ENCODE results near the gene NGEF.
A peak's percentile ranks its signal among the peaks of the same experiment; 100 is the strongest.
"Not testable (repeated sequence)": the region's sequence is repeated elsewhere in the genome, so short reads cannot be mapped to it uniquely, and the experiment has no call there.

Gene NGEF

GRCh38 chr2:232869138-232870017, 143.7 kb downstream of the NGEF start:
- DNase-seq, result no peak

DNA sequence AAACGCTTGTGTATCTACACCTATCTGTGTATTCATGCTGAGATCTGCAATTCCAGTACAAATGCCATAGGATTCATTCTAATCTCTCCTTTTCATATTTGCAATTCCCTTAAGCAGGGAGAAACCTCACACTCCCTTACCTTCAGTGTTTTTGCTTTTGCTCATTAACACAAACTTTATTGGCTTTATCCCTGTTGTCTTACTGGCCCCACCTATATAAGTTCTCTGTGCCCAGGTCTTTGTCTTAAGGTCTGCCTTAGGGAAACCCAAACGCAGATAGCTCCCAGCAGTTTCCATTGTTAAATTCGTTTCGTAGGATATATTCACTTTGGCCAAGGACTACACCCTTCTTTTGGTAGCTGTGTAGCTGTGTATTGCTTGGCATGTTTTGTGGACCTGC, 147.0 kb downstream of the NGEF start:
- no peak for DNase-seq

GRCh38 chr2:232865165-232865564, 147.9 kb downstream of the NGEF start:
- no peak for DNase-seq

- no peak for DNase-seq
Measured at GRCh38 chr2:232863996-232864395, 149.1 kb downstream of the NGEF start.

DNA sequence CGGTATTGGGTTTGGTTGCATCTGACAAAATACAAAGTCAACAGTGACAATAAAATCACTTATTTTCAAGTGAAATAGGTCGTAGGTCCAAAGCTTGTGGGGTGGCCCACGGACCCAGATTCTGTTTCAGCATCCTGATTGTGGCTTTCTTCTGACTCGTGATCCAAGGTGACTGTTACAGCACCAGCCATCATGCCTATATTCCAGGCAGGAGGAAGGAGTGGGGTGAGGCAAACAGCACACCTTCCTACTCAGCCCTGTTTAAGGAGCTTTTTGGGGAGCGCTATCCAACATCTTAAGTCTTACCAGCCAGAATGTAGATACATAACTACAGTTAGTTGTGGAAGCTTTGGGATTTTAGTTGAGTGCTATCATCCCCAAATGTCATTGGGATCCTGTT, 151.7 kb downstream of the NGEF start:
- DNase-seq, result no peak

DNA sequence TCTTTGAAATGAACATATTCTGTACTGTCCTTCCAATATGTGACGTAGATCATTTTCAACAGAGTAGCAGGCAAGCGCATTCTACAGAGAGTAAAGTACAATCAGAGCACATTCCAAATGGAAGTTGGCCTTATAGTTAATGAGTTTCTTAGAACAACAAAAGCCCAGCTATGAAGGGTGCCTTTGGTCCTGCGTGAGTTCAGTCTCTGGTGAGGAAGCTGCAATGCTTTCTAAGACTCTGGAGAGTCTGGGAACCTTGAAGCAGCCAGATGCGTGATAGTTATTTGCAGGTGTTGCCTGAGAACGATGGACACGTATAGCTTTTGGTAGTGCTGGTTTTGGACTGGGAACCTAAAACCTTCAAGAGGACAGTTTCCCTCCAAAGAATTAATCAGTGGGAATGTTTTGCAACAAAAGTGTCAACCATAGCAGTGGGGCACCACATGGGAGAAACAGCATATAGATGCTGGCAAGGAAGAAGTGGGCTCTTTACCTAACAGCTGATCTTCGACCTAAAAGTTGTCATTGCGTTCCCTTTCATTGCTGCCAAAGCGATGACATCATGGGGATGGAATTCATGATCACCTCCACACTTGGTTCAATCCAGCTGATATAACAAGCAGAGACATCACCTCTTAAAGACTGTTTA, 152.3 kb downstream of the NGEF start:
- DNase-seq, result no peak

GRCh38 chr2:232859385-232859916, 153.6 kb downstream of the NGEF start:
- DNase-seq, result no peak

GRCh38 chr2:232857158-232857563, 155.9 kb downstream of the NGEF start:
- no peak for DNase-seq

GRCh38 chr2:232854082-232854481, 159.0 kb downstream of the NGEF start:
- DNase-seq, result no peak

- no peak for DNase-seq
Measured at GRCh38 chr2:232852676-232853075, 160.4 kb downstream of the NGEF start.

DNA sequence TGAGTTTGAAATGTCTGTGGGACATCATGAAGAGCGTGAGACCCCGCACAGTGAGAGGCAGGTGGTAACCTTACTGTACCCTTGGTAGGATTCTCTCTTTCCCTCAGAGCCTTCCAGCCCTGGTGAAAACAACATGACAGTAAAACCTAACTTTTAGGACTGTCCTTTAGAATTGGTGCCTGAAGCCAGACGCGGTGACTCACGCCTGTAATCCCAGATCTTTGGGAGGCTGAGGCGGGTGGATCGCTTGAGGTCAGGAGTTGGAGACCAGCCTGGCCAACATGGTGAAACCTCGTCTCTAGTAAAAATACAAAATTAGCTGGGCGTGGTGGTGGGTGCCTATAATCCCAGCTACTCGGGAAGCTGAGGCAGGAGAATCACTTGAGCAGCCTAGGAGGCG, 161.0 kb downstream of the NGEF start:
- not testable (repeated sequence) for DNase-seq

GRCh38 chr2:232850039-232850438, 163.0 kb downstream of the NGEF start:
- no peak for DNase-seq

- DNase-seq, result no peak
Measured at GRCh38 chr2:232846055-232846454, 167.0 kb downstream of the NGEF start.

GRCh38 chr2:232843834-232844233, 169.2 kb downstream of the NGEF start:
- DNase-seq, result no peak

DNA sequence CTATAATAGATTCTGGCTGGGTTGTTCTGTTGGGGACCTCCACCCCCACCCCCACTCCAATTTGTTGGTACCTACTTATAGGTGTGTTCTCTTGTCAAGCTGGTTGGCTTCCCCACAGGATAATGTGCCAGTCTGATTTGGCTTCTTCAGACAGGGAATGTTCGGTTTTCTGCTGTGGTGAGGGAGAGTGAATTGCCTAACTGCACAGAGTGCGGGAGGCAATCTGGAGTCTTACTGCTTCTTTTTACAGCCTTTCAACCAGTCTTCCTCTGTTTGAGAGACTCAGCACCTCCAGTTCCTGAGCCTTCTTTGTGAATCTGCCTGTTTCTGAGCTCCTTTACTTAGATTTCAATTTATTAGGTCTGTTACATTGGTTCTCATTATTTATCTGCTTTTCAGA, 170.4 kb downstream of the NGEF start:
- DNase-seq, result no peak

GRCh38 chr2:232839411-232840079, 173.5 kb downstream of the NGEF start:
- no peak for DNase-seq

GRCh38 chr2:232838406-232838874, 174.6 kb downstream of the NGEF start:
- DNase-seq, result peak; percentile 29 to 82 (median 44)

DNA sequence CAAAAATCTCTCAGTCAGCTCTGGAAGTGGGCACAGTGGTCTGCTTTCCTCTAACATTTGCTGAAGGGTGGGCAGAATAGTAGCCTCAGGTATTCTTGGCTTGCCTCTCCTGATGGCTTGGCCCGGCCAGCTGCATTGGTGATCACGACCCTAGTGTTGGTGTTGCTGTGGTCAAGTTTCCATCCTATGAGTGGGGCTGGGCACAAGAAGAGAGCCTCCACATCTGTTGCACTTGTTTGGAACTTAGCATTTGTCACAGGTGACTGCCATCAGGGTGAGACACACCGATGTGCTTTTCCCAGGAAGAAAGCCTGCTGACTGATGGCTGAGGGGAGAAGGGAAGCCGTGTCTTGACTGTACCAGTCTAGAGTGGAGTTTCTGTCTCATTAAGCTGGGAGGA, 176.1 kb downstream of the NGEF start:
- DNase-seq, result no peak

DNA sequence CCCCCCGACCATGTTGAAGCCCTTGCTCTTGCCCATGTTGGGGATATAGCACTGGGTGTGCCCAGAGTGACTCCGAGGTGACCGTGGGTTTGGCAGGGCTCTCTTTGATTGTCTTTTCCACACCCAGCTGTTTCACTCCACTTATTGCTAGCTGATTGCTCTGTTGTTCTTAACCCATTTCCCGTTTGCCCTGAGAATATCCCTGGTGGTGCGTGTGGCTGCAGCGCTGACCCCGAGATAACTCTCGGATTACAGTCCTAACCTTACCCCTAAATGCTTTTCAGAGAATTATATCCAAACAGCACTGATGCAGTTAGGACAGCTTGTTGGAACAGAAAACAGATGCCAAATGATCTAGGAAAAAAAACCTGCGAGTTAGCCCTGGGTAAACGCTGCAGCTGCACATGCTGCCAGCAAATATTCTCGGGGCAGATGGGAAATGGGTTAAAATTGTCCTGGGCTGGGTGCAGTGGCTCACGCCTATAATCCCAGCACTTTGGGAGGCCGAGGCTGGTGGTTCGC, 177.3 kb downstream of the NGEF start:
- DNase-seq, result no peak

DNA sequence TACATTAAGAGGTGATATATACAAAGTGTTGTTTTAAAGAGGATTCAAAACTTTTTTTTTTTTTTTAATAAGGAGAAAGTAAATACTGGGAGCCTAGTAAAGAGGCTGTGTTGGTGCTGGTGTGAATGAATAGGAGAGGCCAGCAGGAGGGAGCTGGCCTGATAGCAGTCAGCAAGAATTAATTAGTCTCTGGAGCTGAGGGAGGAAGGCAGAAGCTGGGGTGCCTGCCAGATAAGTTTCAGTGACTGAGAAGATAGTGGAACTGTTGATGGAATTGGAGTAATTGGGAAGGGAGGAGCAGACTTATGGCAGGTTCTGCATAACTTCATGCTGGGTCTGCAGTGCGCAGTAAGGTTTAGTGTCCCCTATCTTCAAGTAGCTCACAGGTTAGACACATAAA, 179.2 kb downstream of the NGEF start:
- DNase-seq, result no peak

GRCh38 chr2:232831496-232831895, 181.6 kb downstream of the NGEF start:
- DNase-seq, result no peak

GRCh38 chr2:232829988-232830387, 183.1 kb downstream of the NGEF start:
- DNase-seq, result no peak
